ENCODE measurements around the gene ABHD16B.

Gene ABHD16B

GRCh38 chr20:63886054-63886419 is 24.7 kb downstream of the ABHD16B start:
- DNase-seq (ENCODE audit: low read depth): no peak
- H3K4me3 ChIP-seq (ENCODE audit: low read depth, low read length): no peak overlapping the region
- TF ChIP-seq CTCF (IDR thresholded peaks at IDR 0.05; ENCODE audit: low read depth, low read length, missing control alignments): no peak

DNA sequence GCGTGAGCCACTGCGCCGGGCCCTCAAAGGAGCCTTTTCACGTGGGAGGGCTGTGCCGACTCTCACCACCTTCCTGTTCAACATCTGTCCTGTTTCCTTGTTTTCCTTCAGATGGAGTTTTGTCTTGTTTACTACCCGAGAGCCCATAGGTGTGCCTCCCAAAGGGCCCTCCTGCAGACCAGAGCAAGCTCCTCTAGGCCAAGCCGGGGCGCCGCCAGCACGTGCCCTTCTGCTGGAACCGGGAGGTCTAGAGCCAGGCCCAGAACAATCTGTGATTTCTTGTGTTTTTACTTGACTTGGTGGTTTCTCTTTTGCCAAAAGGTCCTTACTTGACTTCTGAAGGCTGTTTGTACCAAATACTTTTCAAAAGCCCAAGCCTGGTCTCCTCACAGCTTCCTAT is 25.6 kb downstream of the ABHD16B start:
- no peak for TF ChIP-seq CTCF (IDR thresholded peaks at IDR 0.05; ENCODE audit: low read depth, low read length, missing control alignments)
- no peak for DNase-seq (ENCODE audit: low read depth)
- H3K4me3 ChIP-seq (ENCODE audit: low read depth, low read length): no peak overlapping the region

DNA sequence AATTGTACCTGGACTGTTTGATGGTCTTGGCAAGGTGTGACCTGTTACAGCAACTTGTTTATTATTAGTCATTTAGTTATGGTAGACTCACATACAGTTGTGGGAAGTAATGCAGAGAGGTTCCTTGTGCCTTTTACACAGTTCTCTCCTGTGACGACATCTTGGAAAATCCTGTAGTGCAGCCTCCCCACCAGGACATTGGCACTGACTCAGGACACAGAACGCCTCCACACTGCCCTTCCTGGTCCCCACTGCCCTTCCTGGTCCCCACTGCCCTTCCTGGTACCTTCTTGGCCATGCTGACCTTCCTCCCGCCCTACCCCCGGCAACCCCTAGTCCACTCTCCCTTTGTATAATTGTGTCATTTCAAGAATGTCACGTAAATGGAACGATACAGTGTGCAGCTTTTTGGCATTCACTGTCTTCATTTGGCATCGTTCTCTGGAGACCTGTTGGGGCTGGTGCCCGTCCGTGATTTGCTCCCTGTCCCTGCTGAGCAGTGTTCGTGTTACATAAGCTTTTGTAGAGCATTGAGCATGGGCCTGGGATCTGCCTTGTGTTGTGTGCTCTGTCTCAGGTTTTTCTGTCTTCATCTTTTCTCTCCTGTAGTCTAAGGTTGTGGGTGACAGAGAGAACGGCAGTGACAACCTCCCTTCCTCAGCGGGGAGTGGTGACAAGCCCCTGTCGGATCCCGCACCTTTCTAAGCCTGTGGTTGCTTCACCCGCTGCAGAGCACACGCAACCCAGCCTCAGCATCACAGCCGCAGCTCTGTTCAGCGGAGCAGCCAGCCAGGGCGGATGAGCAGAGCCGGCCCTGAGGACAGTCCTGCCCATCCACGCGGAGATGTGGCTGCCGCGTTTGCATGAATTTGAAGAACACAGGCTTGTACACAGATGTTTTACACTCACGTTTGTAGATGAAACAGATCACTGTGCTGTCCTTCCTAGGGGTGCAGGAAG is 28.2 kb downstream of the ABHD16B start:
- H3K4me3 ChIP-seq (ENCODE audit: low read depth, low read length): no peak overlapping the region
- DNase-seq (ENCODE audit: low read depth): no peak
- no peak for TF ChIP-seq CTCF (IDR thresholded peaks at IDR 0.05; ENCODE audit: low read depth, low read length, missing control alignments)

GRCh38 chr20:63890201-63890576 is 28.9 kb downstream of the ABHD16B start:
- no peak for DNase-seq (ENCODE audit: low read depth)
- no peak for TF ChIP-seq CTCF (IDR thresholded peaks at IDR 0.05; ENCODE audit: low read depth, low read length, missing control alignments)
- no peak overlapping the region for H3K4me3 ChIP-seq (ENCODE audit: low read depth, low read length)

DNA sequence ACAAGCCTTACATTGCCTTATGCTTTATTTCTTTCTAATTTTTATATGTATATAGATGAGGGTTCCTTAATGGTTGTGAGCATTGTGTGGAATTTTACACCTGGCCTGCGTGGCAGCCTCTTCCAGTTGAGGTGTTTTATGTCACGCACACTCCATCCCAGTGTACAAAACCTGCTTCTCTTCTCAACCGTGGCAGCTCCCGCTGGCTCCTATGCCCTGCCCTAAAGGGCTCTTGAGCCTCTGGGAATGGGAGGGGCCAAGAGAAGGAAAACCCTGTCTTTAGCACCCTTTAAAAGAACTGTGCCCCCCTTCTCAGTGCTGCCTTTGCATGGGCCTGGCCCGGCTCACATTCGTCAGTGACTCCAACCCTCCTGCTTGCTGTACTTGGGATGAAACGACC is 29.3 kb downstream of the ABHD16B start:
- no peak for TF ChIP-seq CTCF (IDR thresholded peaks at IDR 0.05; ENCODE audit: low read depth, low read length, missing control alignments)
- H3K4me3 ChIP-seq (ENCODE audit: low read depth, low read length): no peak overlapping the region
- no peak for DNase-seq (ENCODE audit: low read depth)

DNA sequence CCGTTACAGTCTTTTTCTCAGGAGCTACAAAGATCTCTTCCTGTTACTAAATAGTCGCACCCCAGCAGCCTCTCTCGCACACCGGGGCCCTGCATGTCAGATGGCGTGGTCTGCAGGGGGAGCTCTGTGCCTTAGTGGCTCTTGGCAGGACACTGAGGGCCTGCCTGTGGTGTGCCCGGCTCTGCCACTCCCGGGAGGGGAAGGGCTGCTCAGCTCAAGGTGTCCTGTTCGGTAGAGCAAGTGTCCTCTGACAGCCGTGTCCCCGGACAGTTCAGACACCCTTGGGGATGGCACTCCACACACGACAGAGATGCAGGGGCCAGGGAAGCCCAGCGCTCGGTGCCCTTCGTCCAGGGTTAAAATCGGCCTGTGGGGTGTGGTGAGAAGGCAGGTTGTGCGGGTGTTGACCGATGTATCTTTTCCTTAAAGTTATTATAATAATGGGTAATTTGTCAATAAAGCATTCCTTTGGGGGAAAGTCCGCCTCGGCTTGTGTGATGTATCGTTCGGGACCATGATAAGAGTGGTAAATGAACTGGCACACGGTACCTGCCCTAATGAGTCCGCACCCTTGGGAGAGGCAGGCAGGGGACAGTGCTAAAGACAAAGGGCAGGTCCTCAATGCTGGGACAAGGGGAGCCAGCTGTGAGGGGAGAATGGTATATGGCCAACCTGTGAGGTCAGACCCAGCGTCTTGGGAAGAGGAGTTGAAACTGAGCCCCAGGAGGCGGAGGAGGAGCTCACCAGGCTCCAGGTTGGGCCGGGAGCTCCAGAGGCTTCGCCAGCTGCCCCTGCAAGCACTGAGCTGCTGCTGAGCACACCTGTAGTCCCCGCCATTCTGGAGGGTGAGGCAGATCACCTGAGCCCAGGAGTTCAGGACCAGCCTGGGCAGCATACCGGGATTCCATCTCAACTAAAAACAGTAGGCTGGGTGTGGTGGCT is 30.0 kb downstream of the ABHD16B start:
- no peak for DNase-seq (ENCODE audit: low read depth)
- no peak for TF ChIP-seq CTCF (IDR thresholded peaks at IDR 0.05; ENCODE audit: low read depth, low read length, missing control alignments)
- no peak overlapping the region for H3K4me3 ChIP-seq (ENCODE audit: low read depth, low read length)
